ENCODE data around the gene MYO1B. TPM values are rescaled to one million over a fixed set of nuclear protein-coding genes. Genes with fewer than 3 reads are reported as not detected.

The MYO1B gene
- total RNA-seq, 1 experiment from 2014 or later = 43.6 TPM

DNA sequence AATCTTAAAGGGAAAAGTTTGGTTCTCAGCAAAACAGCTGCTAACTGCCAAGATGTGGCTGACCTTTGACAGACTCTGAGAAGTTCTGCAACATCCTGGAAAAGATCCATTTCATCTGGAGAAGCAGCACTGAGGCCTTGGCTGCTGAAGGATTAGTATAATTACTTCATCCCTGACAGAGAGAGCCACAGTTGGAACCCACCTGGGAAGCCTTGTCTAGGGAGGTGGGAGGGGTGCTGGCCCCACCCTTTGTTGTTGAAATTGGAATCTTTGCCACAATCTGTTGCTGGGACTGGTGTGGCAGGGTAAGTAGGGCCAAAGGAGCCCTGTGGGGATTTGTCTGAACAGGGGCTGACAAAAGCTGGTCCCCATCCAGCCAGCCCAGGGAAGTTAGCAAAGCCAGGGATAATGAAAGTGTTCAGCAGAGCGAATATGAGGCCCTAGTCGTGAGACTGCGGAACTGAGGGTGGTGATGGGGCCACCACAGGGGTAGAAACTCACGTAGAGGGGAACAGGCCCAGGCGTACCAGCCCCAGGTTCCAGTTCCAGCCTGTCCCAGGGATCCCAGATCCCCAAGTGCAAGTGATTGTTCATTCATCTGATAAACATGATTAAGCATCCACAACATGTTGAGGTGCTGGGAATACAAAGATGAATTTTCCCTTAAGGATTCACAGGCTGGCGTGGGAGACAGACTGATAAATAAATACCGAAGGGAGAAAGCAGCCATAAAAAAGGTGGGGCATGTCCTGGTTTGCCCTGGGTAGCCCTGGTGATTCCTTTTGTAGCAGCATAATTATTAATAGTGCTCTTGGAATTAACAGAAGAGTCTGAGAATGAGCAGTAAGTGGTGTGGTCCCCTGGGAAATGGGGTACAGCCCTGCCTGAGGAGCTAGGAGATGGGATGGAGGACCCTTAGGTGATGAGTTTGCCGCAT lies 60.0 kb downstream of the MYO1B start (continued):
- TF ChIP-seq, protein P1, sequence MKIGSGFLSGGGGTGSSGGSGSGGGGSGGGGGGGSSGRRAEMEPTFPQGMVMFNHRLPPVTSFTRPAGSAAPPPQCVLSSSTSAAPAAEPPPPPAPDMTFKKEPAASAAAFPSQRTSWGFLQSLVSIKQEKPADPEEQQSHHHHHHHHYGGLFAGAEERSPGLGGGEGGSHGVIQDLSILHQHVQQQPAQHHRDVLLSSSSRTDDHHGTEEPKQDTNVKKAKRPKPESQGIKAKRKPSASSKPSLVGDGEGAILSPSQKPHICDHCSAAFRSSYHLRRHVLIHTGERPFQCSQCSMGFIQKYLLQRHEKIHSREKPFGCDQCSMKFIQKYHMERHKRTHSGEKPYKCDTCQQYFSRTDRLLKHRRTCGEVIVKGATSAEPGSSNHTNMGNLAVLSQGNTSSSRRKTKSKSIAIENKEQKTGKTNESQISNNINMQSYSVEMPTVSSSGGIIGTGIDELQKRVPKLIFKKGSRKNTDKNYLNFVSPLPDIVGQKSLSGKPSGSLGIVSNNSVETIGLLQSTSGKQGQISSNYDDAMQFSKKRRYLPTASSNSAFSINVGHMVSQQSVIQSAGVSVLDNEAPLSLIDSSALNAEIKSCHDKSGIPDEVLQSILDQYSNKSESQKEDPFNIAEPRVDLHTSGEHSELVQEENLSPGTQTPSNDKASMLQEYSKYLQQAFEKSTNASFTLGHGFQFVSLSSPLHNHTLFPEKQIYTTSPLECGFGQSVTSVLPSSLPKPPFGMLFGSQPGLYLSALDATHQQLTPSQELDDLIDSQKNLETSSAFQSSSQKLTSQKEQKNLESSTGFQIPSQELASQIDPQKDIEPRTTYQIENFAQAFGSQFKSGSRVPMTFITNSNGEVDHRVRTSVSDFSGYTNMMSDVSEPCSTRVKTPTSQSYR (CRISPR knock-in tag; IDR thresholded peaks at IDR 0.05) = no peak
- no peak for TF ChIP-seq ETV6 (CRISPR knock-in tag; IDR thresholded peaks at IDR 0.05)
- TF ChIP-seq ESRRA (CRISPR knock-in tag; IDR thresholded peaks at IDR 0.05; ENCODE audit: borderline replicate concordance) = no peak
- TF ChIP-seq, protein P2, sequence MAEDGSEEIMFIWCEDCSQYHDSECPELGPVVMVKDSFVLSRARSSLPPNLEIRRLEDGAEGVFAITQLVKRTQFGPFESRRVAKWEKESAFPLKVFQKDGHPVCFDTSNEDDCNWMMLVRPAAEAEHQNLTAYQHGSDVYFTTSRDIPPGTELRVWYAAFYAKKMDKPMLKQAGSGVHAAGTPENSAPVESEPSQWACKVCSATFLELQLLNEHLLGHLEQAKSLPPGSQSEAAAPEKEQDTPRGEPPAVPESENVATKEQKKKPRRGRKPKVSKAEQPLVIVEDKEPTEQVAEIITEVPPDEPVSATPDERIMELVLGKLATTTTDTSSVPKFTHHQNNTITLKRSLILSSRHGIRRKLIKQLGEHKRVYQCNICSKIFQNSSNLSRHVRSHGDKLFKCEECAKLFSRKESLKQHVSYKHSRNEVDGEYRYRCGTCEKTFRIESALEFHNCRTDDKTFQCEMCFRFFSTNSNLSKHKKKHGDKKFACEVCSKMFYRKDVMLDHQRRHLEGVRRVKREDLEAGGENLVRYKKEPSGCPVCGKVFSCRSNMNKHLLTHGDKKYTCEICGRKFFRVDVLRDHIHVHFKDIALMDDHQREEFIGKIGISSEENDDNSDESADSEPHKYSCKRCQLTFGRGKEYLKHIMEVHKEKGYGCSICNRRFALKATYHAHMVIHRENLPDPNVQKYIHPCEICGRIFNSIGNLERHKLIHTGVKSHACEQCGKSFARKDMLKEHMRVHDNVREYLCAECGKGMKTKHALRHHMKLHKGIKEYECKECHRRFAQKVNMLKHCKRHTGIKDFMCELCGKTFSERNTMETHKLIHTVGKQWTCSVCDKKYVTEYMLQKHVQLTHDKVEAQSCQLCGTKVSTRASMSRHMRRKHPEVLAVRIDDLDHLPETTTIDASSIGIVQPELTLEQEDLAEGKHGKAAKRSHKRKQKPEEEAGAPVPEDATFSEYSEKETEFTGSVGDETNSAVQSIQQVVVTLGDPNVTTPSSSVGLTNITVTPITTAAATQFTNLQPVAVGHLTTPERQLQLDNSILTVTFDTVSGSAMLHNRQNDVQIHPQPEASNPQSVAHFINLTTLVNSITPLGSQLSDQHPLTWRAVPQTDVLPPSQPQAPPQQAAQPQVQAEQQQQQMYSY (CRISPR knock-in tag; IDR thresholded peaks at IDR 0.05) = no peak

DNA sequence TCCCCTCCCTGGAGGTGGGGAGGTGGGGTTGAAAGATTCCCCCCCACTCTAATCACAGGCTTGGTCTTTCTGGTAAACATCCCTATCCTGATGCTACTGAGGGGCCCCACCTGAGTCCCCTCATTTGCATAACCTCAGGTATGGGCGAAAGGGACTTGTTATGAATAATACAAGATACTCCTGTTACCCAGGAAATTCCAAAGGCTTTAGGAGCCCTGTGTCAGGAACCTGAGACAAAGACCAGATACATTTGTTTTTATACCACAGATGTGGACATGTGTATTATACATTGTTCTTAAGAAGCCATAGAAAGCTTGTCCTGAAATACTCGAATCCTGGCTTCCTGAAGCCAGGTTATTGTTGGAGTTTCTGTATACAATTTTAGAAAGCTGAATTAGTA lies 62.8 kb downstream of the MYO1B start:
- ATAC-seq (no peak; the same call in 1 of the 2 replicates), DNase-seq (ENCODE audit: low spot score) (no peak)
- POLR2A ChIA-PET = no interaction called here
- no peak overlapping the region for H3K27ac Mint-ChIP-seq
- H3K9me3 Mint-ChIP-seq = no peaks in the 10 kb centered on the region; the same call in 1 of the 2 replicates
- H3K4me1 Mint-ChIP-seq = peaks cover 36% of the 10 kb centered on the region
- no peaks in the 10 kb centered on the region for H3K36me3 Mint-ChIP-seq
- H3K4me3 Mint-ChIP-seq = no peak overlapping the region
- TF ChIP-seq ZNF671 (CRISPR knock-in tag; IDR thresholded peaks at IDR 0.05) (no peak), NR1H2 (CRISPR knock-in tag; IDR thresholded peaks at IDR 0.05) (no peak), TEAD1 (CRISPR knock-in tag; IDR thresholded peaks at IDR 0.05) (no peak), GABPB1 (CRISPR knock-in tag; IDR thresholded peaks at IDR 0.05) (no peak), FOXK1 (CRISPR knock-in tag; IDR thresholded peaks at IDR 0.05) (no peak), ESRRA (CRISPR knock-in tag; IDR thresholded peaks at IDR 0.05; ENCODE audit: borderline replicate concordance) (no peak)
- TF ChIP-seq, protein P3, sequence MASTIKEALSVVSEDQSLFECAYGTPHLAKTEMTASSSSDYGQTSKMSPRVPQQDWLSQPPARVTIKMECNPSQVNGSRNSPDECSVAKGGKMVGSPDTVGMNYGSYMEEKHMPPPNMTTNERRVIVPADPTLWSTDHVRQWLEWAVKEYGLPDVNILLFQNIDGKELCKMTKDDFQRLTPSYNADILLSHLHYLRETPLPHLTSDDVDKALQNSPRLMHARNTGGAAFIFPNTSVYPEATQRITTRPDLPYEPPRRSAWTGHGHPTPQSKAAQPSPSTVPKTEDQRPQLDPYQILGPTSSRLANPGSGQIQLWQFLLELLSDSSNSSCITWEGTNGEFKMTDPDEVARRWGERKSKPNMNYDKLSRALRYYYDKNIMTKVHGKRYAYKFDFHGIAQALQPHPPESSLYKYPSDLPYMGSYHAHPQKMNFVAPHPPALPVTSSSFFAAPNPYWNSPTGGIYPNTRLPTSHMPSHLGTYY (CRISPR knock-in tag; IDR thresholded peaks at IDR 0.05) = no peak
- TF ChIP-seq, protein P4, sequence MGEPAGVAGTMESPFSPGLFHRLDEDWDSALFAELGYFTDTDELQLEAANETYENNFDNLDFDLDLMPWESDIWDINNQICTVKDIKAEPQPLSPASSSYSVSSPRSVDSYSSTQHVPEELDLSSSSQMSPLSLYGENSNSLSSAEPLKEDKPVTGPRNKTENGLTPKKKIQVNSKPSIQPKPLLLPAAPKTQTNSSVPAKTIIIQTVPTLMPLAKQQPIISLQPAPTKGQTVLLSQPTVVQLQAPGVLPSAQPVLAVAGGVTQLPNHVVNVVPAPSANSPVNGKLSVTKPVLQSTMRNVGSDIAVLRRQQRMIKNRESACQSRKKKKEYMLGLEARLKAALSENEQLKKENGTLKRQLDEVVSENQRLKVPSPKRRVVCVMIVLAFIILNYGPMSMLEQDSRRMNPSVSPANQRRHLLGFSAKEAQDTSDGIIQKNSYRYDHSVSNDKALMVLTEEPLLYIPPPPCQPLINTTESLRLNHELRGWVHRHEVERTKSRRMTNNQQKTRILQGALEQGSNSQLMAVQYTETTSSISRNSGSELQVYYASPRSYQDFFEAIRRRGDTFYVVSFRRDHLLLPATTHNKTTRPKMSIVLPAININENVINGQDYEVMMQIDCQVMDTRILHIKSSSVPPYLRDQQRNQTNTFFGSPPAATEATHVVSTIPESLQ (CRISPR knock-in tag; IDR thresholded peaks at IDR 0.05) = no peak
- TF ChIP-seq, protein P5, sequence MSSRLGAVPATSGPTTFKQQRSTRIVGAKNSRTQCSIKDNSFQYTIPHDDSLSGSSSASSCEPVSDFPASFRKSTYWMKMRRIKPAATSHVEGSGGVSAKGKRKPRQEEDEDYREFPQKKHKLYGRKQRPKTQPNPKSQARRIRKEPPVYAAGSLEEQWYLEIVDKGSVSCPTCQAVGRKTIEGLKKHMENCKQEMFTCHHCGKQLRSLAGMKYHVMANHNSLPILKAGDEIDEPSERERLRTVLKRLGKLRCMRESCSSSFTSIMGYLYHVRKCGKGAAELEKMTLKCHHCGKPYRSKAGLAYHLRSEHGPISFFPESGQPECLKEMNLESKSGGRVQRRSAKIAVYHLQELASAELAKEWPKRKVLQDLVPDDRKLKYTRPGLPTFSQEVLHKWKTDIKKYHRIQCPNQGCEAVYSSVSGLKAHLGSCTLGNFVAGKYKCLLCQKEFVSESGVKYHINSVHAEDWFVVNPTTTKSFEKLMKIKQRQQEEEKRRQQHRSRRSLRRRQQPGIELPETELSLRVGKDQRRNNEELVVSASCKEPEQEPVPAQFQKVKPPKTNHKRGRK (CRISPR knock-in tag; IDR thresholded peaks at IDR 0.05; ENCODE audit: borderline replicate concordance) = no peak
- TF ChIP-seq, protein P6, sequence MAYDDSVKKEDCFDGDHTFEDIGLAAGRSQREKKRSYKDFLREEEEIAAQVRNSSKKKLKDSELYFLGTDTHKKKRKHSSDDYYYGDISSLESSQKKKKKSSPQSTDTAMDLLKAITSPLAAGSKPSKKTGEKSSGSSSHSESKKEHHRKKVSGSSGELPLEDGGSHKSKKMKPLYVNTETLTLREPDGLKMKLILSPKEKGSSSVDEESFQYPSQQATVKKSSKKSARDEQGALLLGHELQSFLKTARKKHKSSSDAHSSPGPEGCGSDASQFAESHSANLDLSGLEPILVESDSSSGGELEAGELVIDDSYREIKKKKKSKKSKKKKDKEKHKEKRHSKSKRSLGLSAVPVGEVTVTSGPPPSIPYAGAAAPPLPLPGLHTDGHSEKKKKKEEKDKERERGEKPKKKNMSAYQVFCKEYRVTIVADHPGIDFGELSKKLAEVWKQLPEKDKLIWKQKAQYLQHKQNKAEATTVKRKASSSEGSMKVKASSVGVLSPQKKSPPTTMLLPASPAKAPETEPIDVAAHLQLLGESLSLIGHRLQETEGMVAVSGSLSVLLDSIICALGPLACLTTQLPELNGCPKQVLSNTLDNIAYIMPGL (CRISPR knock-in tag; IDR thresholded peaks at IDR 0.05) = no peak
- CTCF ChIA-PET = no interaction called here
- no peaks in the 10 kb centered on the region for H3K27me3 Mint-ChIP-seq (ENCODE audit: low read depth)
